ENCODE data around the gene PAOX. TPM values are rescaled to one million over a fixed set of nuclear protein-coding genes. Genes with fewer than 3 reads are reported as not detected.

Gene PAOX
- total RNA-seq, 1 experiment from 2014 or later, result 2.1 TPM

DNA sequence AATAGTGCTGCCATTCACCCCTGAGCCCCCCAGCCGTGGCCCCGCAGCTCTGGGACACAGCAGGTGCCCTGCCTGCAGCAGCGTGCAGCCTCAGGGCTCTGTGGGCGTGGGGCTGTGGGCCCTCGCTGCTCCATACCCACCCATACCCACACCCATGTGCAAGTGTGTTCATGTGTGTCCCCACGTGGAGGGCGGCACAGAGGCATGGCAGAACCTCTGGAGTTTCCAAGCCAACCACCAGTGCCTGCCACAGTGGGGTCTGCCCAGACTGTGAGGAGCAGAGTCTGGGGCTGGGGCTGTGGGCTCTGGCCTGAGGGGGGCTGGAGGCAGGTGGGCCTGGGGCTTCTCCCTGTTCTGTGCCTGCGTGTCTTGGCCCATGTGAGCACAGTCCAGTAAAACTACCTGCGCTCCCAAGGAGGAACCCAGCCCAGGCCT is 29.5 kb upstream of the PAOX start:
- DNase-seq (ENCODE audit: low read depth), result no peak

DNA sequence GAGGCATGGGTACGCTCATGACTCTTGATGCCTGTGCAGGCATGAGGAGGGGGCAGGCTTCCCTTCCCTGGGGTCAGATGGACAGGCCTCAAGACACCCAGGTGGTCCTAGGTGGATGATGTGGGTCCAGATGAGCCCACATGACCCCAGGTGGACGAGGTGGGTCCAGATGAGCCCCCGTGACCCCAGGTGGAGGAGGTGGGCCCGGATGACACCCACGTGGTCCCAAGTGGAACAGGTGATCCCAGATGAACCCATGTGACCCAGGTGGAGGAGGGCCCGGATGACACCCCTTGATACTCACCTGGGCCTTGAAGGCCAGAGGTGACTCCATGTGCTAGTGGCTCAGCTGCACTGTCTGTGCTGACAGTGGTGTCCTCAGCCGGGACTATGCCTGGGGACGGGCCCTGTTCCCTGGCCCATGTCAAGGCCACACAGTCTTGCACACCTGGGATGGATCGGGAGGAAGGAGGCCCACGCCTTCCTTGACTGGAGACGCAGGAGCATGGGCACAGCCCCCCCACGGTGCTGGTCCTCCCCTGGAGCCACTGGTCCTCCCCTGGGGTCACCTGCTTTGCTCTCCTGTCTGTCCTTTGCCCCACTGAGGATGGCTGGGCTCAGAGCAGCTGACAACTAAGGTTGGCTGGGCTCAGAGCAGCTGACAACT is 28.6 kb upstream of the PAOX start:
- no peak for DNase-seq (ENCODE audit: low read depth)

DNA sequence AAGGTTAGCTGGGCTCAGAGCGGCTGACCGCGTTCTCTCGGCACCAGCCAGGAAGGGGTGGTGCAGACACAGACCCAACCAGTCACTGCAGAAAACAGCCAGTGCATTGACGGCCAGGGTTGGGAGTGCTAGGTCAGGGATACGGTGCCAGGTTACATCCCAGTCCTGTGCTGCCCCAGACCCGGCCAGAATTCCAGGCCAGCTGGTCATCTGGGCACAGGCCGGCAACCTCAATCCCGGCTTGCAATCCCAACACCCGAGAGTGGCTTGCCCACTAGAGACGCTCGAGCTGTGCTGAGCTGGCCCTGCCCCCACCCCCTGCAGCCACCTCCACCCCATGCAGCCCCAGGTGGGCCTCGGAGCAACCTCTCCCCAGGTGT is 28.1 kb upstream of the PAOX start:
- no peak for DNase-seq (ENCODE audit: low read depth)

DNA sequence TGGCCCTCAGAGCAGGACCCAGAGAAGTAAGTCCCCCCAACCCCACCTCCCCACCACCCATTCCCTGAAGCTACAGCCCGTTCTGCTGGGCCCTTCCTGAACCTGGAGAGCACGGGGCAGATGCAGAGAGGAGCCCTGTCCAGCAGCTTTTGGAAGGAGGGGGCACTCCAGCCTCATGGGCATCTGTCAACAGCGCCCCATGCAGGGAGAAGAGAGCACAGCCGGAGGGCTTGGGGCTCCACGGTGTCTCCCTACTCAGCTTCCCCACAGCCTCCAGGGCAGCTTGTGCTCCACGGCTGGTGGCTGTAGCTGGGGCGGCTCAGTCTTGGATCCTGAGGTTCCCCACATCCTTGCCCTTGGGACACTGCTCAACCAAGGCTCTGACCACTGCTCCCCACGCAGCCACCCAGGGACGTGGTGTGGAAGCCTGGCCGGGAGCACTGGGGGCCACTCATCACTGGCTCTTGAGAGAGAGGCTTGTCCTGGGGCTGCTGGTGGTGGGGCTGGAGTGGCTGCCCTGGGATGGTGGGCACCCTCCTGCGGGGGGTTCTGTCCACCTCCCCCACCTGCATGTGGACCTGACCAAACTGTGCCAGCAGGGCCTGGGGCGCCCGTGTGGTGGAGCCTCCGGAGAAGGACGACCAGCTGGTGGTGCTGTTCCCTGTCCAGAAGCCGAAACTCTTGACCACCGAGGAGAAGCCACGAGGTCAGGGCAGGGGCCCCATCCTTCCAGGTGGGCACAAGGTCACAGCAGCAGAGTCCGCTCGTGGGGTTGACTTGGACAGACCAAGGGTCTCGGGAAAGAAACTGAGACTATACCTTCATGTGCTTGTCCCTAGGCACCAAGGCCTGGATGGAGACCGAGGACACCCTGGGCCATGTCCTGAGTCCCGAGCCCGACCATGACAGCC is 27.4 kb upstream of the PAOX start:
- DNase-seq (ENCODE audit: low read depth), result no peak

DNA sequence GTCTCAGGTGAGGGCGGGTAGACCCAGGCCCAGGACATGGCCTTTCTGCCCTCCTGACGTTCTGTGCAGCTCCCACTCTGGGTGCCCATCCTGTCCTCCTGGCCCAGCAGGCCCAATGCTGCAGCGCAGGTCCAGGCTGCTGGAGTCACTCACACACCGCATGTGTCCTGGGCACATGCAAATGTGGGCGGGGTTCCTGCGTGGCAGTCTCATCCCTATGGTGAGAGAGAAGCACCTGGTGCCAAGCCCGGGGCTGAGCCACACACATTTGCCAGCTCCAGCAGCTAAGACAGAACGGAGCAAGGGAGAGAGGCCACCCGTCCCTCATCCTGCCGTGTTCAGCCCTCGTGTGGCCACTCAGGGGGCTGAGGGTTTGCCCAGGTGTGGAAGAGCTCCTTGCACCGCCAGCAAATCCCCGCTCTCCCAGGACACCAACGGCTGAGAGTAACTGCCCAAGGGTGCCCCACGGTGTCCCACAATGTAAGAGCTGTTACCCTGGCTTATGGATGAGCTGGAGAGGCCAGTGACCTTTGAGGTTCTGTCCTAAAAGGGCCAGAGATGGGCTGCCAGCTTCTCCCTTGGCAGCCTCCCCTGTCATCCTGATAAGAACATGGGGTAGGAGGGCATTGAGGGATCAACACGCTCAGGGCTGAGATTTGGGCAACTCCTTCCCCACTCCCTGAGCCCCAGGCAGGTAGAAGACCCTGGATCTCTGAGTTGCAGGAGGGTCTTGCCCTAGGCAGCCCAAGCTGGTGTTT is 25.7 kb upstream of the PAOX start:
- DNase-seq (ENCODE audit: low read depth), result no peak

DNA sequence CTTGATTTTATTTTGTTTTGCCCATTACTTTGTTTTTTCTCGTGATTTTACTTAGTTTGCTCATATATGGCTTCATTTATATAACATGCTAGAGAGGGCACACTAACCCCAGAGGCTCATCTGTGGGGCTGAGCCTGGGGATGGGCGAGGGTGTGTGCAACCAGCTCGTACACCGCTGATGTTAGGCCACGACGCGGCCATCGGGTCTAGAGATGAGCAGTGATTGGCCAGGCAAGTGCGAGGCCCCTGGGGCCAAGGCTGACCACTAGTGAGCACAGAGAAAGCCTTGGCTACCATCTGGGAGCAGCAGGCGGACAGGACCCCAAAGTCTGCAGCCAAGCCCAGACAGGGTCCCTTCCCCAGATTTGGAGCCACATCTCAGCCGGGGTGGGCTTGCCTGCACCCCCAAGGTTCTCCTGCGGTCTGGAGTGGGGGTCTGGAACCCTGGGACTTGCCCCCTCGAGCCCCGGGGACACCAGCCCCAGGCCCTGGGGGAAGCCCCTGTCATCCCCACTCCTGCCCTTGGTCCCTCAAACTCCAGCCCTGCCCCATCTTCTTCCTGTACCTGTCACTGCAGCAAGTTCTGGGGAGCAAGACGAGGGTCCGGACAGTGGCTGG is 25.0 kb upstream of the PAOX start:
- DNase-seq (ENCODE audit: low read depth), result no peak

DNA sequence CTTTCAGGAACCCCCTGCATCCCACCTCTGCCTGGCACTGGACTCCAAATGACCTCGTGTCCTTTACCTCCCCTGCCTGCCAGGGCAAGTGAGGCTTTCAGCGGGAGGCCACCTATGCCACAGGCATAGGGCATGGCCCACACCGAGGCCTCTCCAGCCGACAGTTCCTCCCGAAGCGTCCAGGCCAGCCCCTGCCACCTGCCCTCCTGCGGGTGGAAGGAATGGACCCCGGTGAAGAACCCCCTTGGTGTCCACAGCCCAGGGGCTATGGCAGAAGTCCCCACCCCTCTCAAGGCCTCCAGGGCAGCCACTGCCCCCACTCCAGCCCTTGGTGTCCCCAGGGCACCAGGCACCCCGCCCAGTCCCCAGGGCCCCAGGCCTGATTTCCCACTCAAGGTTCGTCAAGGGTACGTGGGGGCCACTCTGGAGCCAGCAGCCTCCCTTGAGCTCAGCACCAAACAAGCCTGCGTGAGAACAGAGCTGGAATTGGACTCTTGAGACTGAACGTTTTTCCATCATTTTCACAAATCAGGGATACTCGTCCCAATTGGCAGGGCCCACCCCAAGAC is 24.3 kb upstream of the PAOX start:
- no peak for DNase-seq (ENCODE audit: low read depth)

DNA sequence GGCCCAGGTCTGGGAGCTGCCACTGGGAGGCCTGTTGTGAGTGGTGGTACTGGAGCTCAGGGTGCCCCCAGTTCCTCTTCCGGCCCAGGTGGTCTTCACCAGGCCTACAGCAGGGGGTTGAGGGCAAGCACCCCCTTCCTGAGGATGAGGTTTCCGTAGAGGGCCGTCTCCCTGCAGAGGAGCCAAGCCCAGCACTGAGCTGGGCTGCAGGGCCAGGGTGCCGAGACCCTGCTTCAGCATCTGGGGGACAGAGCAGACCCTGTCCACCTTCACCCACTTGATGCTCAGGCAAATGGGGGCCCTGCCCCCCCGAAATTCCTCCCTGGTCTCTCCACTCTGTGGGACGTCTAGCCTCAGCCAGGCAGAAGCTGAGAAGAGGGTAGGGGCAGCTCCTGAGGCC is 23.8 kb upstream of the PAOX start:
- no peak for DNase-seq (ENCODE audit: low read depth)

DNA sequence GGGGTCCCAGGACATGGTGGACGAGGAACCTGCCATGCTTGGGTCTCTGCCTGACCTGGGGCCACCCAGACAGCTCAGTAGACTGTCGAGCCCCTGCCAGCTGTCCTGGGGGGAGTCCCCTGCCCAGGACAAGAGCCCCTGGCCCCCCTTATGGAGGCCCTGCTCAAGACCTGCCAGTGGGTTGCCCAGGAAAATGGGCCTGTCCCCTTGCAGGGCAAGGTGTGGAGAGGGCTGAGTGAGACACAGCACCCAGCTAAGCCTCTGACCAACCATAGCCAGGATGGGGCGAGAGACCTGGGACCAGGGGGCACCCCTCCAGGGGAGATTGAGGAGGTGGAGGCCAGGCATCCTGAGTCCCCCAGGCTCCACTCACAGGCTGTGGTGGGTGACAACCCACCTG is 23.1 kb upstream of the PAOX start:
- DNase-seq (ENCODE audit: low read depth), result no peak

DNA sequence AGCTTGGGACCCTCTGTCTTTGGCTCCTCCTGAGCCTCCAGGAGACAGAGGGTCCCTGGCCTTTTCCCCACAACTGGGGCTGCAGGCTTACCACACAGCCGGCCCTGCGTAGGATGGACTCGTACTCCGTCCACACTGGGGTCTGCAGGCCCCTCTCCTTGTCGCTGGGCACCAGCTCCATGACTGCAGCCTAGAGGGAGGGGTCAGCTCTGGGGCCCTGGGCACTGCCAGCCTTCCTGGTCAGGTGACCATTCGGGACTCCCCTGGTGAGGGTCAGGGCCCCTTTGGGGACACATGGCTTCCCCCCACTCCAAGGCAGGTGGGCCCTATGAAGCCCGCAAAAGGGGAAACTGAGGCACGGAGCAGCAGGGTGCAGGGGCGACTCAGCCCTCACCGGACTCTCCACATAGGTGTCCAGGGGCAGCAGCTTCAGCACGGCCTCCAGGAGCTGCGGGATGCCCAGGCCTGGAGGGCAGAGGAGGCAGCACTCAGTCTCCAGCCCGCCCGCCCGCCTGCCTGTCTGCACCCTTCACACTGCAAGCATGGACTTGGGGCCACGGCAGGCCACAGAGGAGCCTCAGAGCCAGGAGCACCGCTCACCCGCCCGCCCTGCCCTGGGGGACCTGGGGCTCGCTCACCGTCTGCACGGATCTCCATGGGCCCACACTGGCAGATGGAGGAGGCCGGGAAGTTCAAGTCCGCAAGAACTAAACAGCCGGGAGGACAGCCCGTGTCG is 22.3 kb upstream of the PAOX start:
- DNase-seq (ENCODE audit: low read depth), result no peak

DNA sequence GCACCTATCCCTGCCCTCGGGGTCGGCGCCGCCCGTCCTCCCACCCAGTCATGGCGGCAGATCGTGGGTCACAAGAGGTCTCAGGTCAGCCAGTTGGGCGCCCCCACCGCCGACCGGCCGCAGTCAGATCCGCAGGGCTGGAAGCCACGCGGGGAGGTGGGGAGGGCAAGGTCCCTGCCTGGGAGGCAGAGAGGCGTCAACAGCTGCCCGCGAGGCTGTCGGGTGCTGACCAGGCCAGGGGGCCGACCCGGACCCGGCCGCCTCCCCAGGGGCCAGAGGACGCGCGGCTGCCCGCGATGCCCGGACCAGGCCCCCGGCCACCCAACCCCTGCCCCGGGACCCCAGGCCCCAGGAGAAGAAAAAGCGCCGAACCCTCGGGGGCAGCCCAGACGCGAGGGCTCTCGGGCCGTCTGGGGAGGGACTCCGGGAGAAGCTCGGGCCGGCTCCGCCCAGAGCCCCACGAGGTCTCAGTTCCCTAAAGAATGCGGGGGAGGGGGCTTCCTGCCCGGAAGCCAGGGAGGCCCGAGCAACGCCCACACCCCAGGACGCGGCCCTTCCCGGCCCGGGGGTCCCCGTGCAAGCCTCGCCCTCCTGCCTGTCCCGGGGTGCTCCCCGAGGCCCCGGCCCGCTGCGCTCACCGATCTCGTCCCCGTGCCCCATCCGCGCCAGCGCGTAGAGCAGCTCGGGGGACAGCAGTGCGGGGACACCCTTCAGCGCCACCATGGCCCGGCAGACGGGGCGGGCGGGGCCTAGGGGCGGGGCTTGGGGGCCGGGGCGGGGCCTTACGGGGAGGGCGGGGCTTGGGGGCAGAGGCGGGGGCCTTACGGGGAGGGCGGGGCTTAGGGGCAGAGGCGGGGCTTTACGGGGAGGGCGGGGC is 21.5 kb upstream of the PAOX start, which contains the start of gene FUOM:
FUOM (minus strand) TSS at position 735 of the 877 bp plus-strand sequence; CDS start at position 723, 12 bp downstream.
- DNase-seq (ENCODE audit: low read depth), result peak; percentile 44

DNA sequence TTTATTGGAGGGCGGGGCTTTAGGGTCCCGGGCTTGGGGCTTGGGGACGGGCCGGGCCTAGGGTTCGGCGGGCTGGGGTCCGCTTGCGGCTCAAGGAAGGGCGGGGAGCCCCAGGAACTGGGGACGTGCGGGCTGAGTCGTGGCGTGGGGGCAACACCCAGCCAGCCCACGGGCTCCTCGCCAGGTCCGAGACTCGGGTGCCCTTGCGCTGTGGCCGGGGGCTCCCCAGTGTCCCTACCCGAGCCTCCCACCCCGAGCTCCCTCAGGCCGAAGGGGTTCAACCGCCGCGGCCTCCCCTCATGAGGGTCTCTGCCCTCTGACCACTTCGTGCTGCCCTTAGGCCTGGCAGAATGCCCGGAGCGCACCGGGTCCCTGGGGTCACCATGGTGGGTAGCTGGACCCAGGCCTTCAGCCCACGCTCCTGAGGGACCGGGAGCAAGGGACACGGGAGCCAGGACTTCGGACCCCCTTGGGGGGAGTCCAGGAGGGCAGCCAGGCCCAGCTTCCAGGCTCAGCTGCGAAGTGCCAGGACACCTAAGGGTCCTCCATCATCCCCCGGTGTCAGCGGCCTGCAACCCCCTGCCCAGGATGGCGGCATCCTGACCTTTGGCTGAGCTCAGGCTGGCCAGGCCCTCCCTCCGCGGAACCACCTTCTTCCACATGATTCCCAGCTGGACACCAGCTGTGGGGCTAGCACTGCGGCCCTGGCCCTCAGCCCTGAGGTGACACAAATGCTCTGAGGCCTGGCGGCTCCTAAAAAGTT is 20.7 kb upstream of the PAOX start:
- DNase-seq (ENCODE audit: low read depth), result no peak

DNA sequence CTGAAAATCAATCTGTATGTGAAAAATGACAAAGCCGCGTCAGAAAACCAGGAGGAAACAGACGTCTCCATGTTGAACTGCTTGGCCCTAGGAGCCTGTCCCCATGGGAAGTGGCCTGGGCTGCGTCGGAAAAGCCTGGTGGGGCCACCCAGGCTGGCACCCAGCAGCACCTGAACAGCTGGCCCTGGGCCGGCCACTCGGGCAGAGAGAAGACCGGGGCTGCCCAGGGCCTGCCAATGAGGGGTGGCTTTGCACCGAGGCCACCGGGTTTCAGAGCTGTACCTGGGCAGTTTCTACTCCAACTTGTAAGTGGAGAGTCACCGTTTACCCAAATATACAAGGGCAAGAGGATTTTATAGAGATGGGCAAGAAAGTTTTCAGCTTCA is 20.1 kb upstream of the PAOX start:
- DNase-seq (ENCODE audit: low read depth), result no peak

DNA sequence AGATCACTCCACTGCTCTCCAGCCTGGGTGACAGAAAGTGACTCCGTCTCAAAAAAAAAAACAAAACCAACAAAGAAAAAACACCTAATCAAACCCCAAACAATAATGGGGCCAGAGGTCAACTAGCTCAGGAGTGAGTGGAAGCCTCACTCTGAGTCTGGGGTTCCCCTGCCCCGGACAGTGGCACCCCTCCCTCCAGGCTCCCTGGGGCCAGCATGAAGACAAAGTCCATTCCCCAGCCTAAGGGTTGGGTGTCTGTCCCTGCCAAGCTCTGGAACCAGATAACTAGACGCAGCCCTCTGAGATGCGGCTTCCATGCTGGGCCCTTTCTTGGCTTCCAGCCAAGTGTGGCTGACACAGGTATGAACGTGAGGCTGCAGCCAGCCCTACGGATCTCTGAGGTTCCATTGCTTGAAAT is 19.5 kb upstream of the PAOX start:
- no peak for DNase-seq (ENCODE audit: low read depth)

DNA sequence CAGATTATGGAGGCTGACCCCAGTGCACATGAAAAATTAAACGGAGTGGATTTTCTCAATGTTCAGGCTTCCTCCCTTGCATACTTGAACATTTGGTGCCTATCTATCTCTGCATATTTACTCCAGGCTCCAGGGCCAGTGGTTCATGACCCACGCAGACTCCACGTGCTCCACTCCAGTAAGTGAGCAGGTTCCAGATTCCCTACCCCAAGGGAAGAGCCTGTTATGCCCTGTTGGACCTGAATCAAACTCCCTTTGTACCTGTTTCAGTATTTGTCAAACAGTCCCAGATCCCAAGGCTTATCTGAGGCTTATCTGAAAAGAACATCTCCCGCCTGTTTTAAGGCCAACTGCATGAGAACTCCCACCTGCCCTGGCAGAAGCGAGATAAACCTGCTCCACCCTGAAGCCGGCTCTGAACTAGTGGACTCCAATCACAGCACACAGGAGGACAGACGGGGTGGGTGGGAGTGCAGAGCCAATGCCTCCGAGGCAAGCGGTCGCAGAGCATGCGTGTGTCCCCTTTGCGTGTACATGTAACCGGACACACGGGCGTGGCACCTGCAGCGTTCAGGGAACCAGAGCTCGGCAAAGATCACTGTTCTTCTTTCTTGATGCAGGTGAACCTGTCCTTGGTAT is 19.0 kb upstream of the PAOX start:
- no peak for DNase-seq (ENCODE audit: low read depth)

DNA sequence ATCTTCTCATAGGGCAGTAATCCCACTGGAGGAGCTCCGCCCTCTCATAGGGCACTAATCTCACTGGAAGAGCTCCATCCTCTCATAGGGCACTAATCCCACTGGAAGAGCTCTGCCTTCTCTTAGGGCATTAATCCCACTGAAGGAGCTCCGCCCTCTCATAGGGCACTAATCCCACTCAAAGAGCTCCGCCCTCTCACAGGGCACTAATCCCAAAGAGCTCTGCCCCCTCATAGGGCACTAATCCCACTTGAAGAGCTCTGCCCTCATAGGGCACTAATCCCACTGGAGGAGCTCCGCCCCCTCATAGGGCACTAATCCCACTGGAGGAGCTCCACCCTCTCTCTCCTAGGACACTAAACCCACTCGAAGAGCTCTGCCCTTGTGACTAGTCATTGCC is 17.8 kb upstream of the PAOX start:
- no peak for DNase-seq (ENCODE audit: low read depth)

DNA sequence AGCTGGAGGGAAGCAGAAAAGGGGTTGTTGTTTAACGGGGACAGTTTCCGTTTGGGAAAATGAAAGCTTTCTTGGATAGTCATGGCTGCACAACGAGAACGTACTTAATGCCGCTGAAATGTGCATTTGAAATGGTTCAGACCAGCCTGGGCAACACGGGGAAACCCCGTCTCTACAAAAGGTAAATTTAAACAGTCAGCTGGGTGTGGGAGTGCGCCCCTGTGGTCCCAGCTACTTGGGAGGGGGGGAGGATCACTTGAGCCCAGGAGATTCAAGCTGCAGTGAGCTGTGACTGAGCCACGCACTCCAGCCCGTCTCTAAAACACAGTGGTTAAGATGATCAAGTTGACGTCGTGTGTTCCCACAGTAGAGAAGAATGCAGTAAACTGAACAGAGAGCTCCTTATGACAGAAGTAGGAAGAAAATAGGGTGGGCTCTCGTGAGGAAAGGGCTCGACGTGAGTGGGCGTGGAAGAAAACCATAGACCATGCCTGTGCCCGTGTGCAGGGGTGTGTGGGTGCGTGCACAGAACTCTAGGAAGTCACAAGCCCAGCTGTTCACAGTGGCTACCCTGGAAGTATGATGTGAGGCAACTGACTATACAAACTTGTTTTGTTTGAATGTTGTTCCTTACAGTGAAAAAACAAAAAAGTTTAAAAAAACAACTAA is 17.2 kb upstream of the PAOX start:
- no peak for DNase-seq (ENCODE audit: low read depth)

DNA sequence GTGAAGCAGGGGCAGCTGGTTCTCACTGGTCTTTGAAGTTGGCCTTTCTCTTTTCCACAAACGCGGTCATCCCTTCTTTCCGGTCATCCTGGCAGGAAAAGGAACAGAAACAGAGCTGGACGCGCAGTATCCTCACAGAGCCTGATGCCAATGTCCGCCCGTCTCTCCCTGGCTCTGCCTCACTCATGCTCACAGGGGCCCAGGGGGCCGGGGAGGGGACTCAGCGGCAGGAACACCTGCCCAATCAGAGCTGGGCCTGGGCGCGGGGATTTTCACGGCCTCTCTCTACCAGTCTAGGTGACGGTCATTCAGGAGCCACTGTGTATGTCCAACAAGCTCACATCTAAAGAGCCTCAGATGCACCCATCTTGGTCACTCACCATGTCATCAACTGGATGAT is 16.2 kb upstream of the PAOX start:
- no peak for DNase-seq (ENCODE audit: low read depth)
